Liver (tissue), 9 donors: ENCODE results near the gene SESN3. TPM values are rescaled to one million over a fixed set of nuclear protein-coding genes. Genes with fewer than 3 reads are reported as not detected.

Experiments
- DNase-seq: peaks from one replicate; pipeline ENCODE4 v3.0.0-alpha.2; 2017; ENCODE audit warnings: low spot score
- H3K27ac ChIP-seq, 2 donors: one replicate each; pipeline ENCODE4 v1.7.0; 2013; ENCODE audit warnings: inconsistent platforms in 2 of 2, low read length in 2 of 2, control low read depth in 1 of 2, low read depth in 1 of 2, mild to moderate bottlenecking in 1 of 2
- H3K27me3 ChIP-seq, 4 donors: one replicate each; pipeline versions ENCODE4 v1.6.1 to v1.7.0; 2013; ENCODE audit warnings: low read length in 3 of 4, inconsistent platforms in 1 of 4, mild to moderate bottlenecking in 1 of 4, moderate library complexity in 1 of 4; ENCODE audit not compliant: control insufficient read depth in 4 of 4, insufficient read depth in 4 of 4
- H3K36me3 ChIP-seq, 4 donors: one replicate each; pipeline versions ENCODE4 v1.6.1 to v1.7.0; 2013; ENCODE audit warnings: low read length in 3 of 4, mild to moderate bottlenecking in 3 of 4, low read depth in 1 of 4, moderate library complexity in 1 of 4; ENCODE audit not compliant: control insufficient read depth in 4 of 4, insufficient read depth in 3 of 4
- H3K4me1 ChIP-seq, 4 donors: one replicate each; pipeline versions ENCODE4 v1.6.1 to v1.7.0; 2013; ENCODE audit warnings: low read length in 3 of 4, mild to moderate bottlenecking in 3 of 4, moderate library complexity in 1 of 4; ENCODE audit not compliant: control insufficient read depth in 4 of 4, insufficient read depth in 4 of 4
- H3K4me3 ChIP-seq, 3 donors: one replicate each; pipeline versions ENCODE4 v1.6.1 to v1.7.0; 2013; ENCODE audit warnings: low read length in 3 of 3, control low read depth in 1 of 3, low read depth in 1 of 3, mild to moderate bottlenecking in 1 of 3
- H3K9ac ChIP-seq, 2 donors: one replicate each; pipeline ENCODE4 v1.7.0; 2013; ENCODE audit warnings: low read length in 2 of 2, mild to moderate bottlenecking in 2 of 2, moderate library complexity in 2 of 2, control low read depth in 1 of 2, low read depth in 1 of 2
- H3K9me3 ChIP-seq, 4 donors: one replicate each; pipeline versions ENCODE4 v1.6.1 to v1.7.0; 2013; ENCODE audit warnings: low read length in 3 of 4; ENCODE audit not compliant: control insufficient read depth in 4 of 4
- EGR1 ChIP-seq, 2 donors: IDR thresholded peaks; 2 replicates each; pipeline ENCODE4 v1.6.1; 2016 to 2018; ENCODE audit warnings: antibody characterized with exemption in 2 of 2, low read depth in 2 of 2
- FOXA1 ChIP-seq: IDR thresholded peaks from 2 replicates; pipeline ENCODE4 v1.6.1; 2016; ENCODE audit warnings: antibody characterized with exemption
- GABPA ChIP-seq, 2 donors: IDR thresholded peaks in 1 of 2; conservative IDR thresholded peaks in 1 of 2; 2 replicates each; pipeline ENCODE4 v1.6.1; 2016; ENCODE audit warnings: antibody characterized with exemption in 2 of 2, mild to moderate bottlenecking in 1 of 2, moderate library complexity in 1 of 2
- HNF4A ChIP-seq, 2 donors: conservative IDR thresholded peaks; 2 replicates each; pipeline ENCODE4 v1.6.1; 2016; ENCODE audit warnings: antibody characterized with exemption in 2 of 2, mild to moderate bottlenecking in 2 of 2
- HNF4G ChIP-seq: IDR thresholded peaks from 2 replicates; pipeline ENCODE4 v1.6.1; 2016; ENCODE audit warnings: antibody characterized with exemption
- JUND ChIP-seq, 2 donors: IDR thresholded peaks; 2 replicates each; pipeline ENCODE4 v1.6.1; 2016; ENCODE audit warnings: antibody characterized with exemption in 2 of 2
- NR2F2 ChIP-seq: IDR thresholded peaks from 2 replicates; pipeline ENCODE4 v1.6.1; 2016; ENCODE audit warnings: antibody characterized with exemption
- RXRA ChIP-seq, 2 donors: IDR thresholded peaks; 2 replicates each; pipeline ENCODE4 v1.6.1; 2017 to 2018; ENCODE audit warnings: antibody characterized with exemption in 2 of 2, mild to moderate bottlenecking in 1 of 2
- SP1 ChIP-seq: IDR thresholded peaks from 2 replicates; pipeline ENCODE4 v1.6.1; 2018; ENCODE audit warnings: antibody characterized with exemption, mild to moderate bottlenecking
- YY1 ChIP-seq: IDR thresholded peaks from 2 replicates; pipeline ENCODE4 v1.6.1; 2016; ENCODE audit warnings: antibody characterized with exemption, mild to moderate bottlenecking
- WGBS: extraction: QIAGEN DNeasy Blood & Tissue Kit; methylation state at CpG from one replicate; pipeline ENCODE4 v1.1.7; 2013; 5-methylcytosine and 5-hydroxymethylcytosine counted together
- polyA plus RNA-seq, 2 donors: library from polyadenylated mRNA; stranded (reverse) in 1 of 2; unstranded in 1 of 2; fragments of 200-250 nt in 1 of 2; fragments of >200 nt in 1 of 2; fragmentation: Nextera tagmentation in 1 of 2; extraction: Ambion mirVana in 1 of 2; gene quantifications; one replicate each; pipeline versions ENCODE4 v1.2.1 to v1.2.3, GENCODE V29; 2013 to 2015
- total RNA-seq, 2 donors: library from RNA; depleted of rRNA; stranded (reverse); fragments of >200 nt; gene quantifications; one replicate each; pipeline ENCODE4 v1.2.3, GENCODE V29; 2014
- TF ChIP-seq, protein P1 (sequence below): fragments of 150-350 bp; IDR thresholded peaks from 2 replicates; pipeline ENCODE4 v1.5.1; 2017; ENCODE audit warnings: improper control_type of control experiment, low read depth, low read length; ENCODE audit not compliant: missing input control
- TF ChIP-seq, protein P2 (sequence below): IDR thresholded peaks from 2 replicates; pipeline ENCODE4 v1.6.1; 2016; ENCODE audit warnings: antibody characterized with exemption
- TF ChIP-seq, protein P3 (sequence below): IDR thresholded peaks from 2 replicates; pipeline ENCODE4 v1.6.1; 2016; ENCODE audit warnings: antibody characterized with exemption
- TF ChIP-seq, protein P4 (sequence below): IDR thresholded peaks from 2 replicates; pipeline ENCODE4 v1.6.1; 2016; ENCODE audit warnings: antibody characterized with exemption
- TF ChIP-seq, protein P5 (sequence below): IDR thresholded peaks from 2 replicates; pipeline ENCODE4 v1.6.1; 2016; ENCODE audit warnings: antibody characterized with exemption, mild to moderate bottlenecking
- donor health status: healthy.
- donor health status: healthy.
- donor health status: healthy.
- donor health status: healthy.
- donor health status: healthy.

Gene SESN3
- total and polyA plus RNA-seq, 4 donors: 0.85 to 46.6 (median 2.6) TPM

DNA sequence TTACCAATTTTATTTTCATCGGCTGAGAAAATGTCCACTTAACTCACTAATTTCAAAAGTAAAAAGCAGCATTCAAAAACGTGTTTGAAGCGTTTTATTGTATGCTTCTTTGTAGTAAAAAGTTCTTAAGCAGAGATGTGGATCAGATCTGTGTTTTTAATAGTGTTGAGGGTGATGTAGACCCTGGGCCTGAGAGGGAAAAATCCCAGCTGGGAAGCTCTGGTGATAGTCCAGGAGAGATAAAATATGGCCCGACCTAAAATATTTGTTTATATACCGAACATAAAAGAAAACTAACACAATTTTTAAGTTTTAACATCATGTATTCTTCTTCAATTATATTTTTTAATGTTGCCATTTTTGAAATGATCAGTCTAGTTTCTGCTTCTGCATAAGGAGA, 35.2 kb downstream of the SESN3 start:
- 85% methylated on average over 5 of the region's 5 CpGs for WGBS
- Histone ChIP-seq H3K9ac (no peak overlapping the region), H3K27me3 (no peaks in the 10 kb centered on the region), H3K4me3 (no peak overlapping the region), H3K9me3 (no peaks in the 10 kb centered on the region), H3K27ac (no peak overlapping the region), H3K4me1 (peaks cover 0 to 3% (median 0%) of the 10 kb centered on the region in 4 donors), H3K36me3 (peaks cover 0 to 1% (median 0%) of the 10 kb centered on the region in 4 donors)
- TF ChIP-seq JUND (IDR thresholded peaks at IDR 0.05) (no peak), YY1 (no peak), FOXA1 (no peak), GABPA (IDR thresholded peaks at IDR 0.05 in 1 of 2, conservative IDR thresholded peaks at IDR 0.05 in 1 of 2) (no peak), HNF4G (no peak), EGR1 (IDR thresholded peaks at IDR 0.05; ENCODE audit: low read depth in 2 of 2) (no peak)
- TF ChIP-seq, protein P1, sequence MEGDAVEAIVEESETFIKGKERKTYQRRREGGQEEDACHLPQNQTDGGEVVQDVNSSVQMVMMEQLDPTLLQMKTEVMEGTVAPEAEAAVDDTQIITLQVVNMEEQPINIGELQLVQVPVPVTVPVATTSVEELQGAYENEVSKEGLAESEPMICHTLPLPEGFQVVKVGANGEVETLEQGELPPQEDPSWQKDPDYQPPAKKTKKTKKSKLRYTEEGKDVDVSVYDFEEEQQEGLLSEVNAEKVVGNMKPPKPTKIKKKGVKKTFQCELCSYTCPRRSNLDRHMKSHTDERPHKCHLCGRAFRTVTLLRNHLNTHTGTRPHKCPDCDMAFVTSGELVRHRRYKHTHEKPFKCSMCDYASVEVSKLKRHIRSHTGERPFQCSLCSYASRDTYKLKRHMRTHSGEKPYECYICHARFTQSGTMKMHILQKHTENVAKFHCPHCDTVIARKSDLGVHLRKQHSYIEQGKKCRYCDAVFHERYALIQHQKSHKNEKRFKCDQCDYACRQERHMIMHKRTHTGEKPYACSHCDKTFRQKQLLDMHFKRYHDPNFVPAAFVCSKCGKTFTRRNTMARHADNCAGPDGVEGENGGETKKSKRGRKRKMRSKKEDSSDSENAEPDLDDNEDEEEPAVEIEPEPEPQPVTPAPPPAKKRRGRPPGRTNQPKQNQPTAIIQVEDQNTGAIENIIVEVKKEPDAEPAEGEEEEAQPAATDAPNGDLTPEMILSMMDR: no peak
- TF ChIP-seq, protein P2, sequence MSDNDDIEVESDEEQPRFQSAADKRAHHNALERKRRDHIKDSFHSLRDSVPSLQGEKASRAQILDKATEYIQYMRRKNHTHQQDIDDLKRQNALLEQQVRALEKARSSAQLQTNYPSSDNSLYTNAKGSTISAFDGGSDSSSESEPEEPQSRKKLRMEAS: no peak
- DNase-seq: no peak

DNA sequence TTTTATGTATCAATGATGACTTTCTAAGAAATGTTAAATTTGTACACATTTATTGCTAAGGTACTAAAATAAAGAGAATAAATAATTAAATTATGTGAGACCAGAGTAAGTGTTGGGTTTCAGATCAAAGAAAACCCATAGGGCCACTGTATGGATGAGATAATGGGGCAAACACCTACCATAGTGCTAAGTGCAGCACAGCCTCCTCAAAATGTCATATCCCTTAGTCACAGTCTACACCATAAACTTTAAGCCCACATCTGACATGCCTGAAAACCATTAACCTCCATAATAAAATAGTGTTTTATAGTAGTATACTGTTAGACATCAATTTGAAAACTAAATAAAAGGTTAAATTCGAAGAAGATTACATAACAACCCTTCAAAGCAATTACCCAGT, 37.5 kb downstream of the SESN3 start:
- Histone ChIP-seq H3K9me3 (no peaks in the 10 kb centered on the region), H3K27me3 (no peaks in the 10 kb centered on the region), H3K36me3 (peaks cover 0 to 3% (median under 1%) of the 10 kb centered on the region in 4 donors), H3K4me3 (no peak overlapping the region), H3K4me1 (peaks cover 0 to 3% (median 0%) of the 10 kb centered on the region in 4 donors), H3K27ac (no peak overlapping the region), H3K9ac (no peak overlapping the region)
- TF ChIP-seq EGR1 (IDR thresholded peaks at IDR 0.05; ENCODE audit: low read depth in 2 of 2): no peak
- no peak for TF ChIP-seq JUND (IDR thresholded peaks at IDR 0.05)
- no peak for TF ChIP-seq HNF4A (conservative IDR thresholded peaks at IDR 0.05)
- WGBS: 91% methylated on average over 1 of the region's 1 CpG
- no peak for DNase-seq

DNA sequence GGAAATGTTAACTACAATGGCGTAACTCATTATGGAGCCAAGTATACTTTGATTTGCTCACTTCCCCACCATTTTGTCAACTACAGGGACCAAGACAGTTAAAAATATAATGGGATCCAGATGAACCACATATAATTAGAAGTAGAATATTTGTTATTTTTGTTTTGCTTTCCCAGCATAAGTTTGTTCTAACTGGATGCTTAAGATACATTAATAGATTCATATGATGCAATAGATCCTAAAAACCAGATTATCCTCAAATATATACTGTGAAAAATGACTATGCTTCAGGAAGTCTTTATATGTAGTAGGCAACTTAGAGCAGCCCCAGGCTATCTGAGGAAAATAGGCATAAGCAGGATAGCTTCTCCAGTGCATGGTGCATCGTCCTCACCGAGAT, 38.3 kb downstream of the SESN3 start:
- Histone ChIP-seq H3K27ac (no peak overlapping the region), H3K9me3 (no peaks in the 10 kb centered on the region), H3K27me3 (no peaks in the 10 kb centered on the region), H3K9ac (no peak overlapping the region), H3K4me1 (peaks cover 0 to 3% (median 0%) of the 10 kb centered on the region in 4 donors), H3K4me3 (no peak overlapping the region), H3K36me3 (peaks cover 0 to 3% (median under 1%) of the 10 kb centered on the region in 4 donors)
- no peak for DNase-seq
- TF ChIP-seq RXRA (IDR thresholded peaks at IDR 0.05) (no peak), SP1 (no peak), GABPA (IDR thresholded peaks at IDR 0.05 in 1 of 2, conservative IDR thresholded peaks at IDR 0.05 in 1 of 2) (no peak), NR2F2 (no peak)
- TF ChIP-seq, protein P3, sequence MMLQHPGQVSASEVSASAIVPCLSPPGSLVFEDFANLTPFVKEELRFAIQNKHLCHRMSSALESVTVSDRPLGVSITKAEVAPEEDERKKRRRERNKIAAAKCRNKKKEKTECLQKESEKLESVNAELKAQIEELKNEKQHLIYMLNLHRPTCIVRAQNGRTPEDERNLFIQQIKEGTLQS: no peak
- TF ChIP-seq, protein P4, sequence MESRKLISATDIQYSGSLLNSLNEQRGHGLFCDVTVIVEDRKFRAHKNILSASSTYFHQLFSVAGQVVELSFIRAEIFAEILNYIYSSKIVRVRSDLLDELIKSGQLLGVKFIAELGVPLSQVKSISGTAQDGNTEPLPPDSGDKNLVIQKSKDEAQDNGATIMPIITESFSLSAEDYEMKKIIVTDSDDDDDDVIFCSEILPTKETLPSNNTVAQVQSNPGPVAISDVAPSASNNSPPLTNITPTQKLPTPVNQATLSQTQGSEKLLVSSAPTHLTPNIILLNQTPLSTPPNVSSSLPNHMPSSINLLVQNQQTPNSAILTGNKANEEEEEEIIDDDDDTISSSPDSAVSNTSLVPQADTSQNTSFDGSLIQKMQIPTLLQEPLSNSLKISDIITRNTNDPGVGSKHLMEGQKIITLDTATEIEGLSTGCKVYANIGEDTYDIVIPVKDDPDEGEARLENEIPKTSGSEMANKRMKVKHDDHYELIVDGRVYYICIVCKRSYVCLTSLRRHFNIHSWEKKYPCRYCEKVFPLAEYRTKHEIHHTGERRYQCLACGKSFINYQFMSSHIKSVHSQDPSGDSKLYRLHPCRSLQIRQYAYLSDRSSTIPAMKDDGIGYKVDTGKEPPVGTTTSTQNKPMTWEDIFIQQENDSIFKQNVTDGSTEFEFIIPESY: no peak
- TF ChIP-seq, protein P5, sequence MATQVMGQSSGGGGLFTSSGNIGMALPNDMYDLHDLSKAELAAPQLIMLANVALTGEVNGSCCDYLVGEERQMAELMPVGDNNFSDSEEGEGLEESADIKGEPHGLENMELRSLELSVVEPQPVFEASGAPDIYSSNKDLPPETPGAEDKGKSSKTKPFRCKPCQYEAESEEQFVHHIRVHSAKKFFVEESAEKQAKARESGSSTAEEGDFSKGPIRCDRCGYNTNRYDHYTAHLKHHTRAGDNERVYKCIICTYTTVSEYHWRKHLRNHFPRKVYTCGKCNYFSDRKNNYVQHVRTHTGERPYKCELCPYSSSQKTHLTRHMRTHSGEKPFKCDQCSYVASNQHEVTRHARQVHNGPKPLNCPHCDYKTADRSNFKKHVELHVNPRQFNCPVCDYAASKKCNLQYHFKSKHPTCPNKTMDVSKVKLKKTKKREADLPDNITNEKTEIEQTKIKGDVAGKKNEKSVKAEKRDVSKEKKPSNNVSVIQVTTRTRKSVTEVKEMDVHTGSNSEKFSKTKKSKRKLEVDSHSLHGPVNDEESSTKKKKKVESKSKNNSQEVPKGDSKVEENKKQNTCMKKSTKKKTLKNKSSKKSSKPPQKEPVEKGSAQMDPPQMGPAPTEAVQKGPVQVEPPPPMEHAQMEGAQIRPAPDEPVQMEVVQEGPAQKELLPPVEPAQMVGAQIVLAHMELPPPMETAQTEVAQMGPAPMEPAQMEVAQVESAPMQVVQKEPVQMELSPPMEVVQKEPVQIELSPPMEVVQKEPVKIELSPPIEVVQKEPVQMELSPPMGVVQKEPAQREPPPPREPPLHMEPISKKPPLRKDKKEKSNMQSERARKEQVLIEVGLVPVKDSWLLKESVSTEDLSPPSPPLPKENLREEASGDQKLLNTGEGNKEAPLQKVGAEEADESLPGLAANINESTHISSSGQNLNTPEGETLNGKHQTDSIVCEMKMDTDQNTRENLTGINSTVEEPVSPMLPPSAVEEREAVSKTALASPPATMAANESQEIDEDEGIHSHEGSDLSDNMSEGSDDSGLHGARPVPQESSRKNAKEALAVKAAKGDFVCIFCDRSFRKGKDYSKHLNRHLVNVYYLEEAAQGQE: no peak
- TF ChIP-seq, protein P2: no peak
- 65% methylated on average over 3 of the region's 3 CpGs for WGBS
